Naive thymus-derived CD8-positive, alpha-beta T cell (primary cell): ENCODE results near the gene MYL11. TPM values are rescaled to one million over a fixed set of nuclear protein-coding genes. Genes with fewer than 3 reads are reported as not detected.
A peak's percentile ranks its signal among the peaks of the same experiment; 100 is the strongest.

ENCODE experiments used
- ATAC-seq, 2 donors: fragments of 150-1000 bp; cut with Tn5 transposase in 1 of 2; sonication (Bioruptor Pico), chemical (Tn5 transposase) in 1 of 2; 1 replicate in 1 of 2; 2 replicates in 1 of 2; pipeline ENCODE4 v1.10.0; 2021; ENCODE audit warnings: mild to moderate bottlenecking in 2 of 2, moderate library complexity in 2 of 2
- POLR2A ChIA-PET: fragments of 350-600 bp; sonication (Branson Sonifier 250); formaldehyde crosslinking; loops from one replicate; lab custom pipeline; 2021; ENCODE audit warnings: antibody characterized with exemption; lab: Charles Lee
- DNase-seq, 10 donors: peaks; one replicate each; pipeline versions ENCODE4 v3.0.0 to v3.0.0-alpha.2; 2020 to 2022
- H3K27ac Mint-ChIP-seq, 10 donors: one replicate each; pipeline ENCODE4 v1.8.0; 2020 to 2022; ENCODE audit warnings: mild to moderate bottlenecking in 10 of 10, mixed read lengths in 10 of 10, moderate library complexity in 4 of 10, inconsistent platforms in 1 of 10
- H3K27me3 Mint-ChIP-seq, 5 donors: one replicate each; pipeline ENCODE4 v1.8.0; 2021 to 2022; ENCODE audit warnings: mixed read lengths in 5 of 5
- H3K36me3 Mint-ChIP-seq, 3 donors: one replicate each; pipeline ENCODE4 v1.8.0; 2020 to 2022; ENCODE audit warnings: mixed read lengths in 3 of 3, mild to moderate bottlenecking in 2 of 3, inconsistent platforms in 1 of 3
- H3K4me1 Mint-ChIP-seq, 4 donors: one replicate each; pipeline ENCODE4 v1.8.0; 2021 to 2022; ENCODE audit warnings: mixed read lengths in 4 of 4
- H3K4me3 Mint-ChIP-seq, 10 donors: one replicate each; pipeline ENCODE4 v1.8.0; 2020 to 2022; ENCODE audit warnings: mild to moderate bottlenecking in 10 of 10, mixed read lengths in 10 of 10, moderate library complexity in 6 of 10, inconsistent platforms in 1 of 10
- H3K9me3 Mint-ChIP-seq, 9 donors: one replicate each; pipeline ENCODE4 v1.8.0; 2020 to 2022; ENCODE audit warnings: mixed read lengths in 9 of 9, mild to moderate bottlenecking in 3 of 9, inconsistent platforms in 1 of 9, moderate library complexity in 1 of 9
- polyA plus RNA-seq, 3 donors: library from polyadenylated mRNA; unstranded; fragments of 300-500 nt; fragmentation: Illumina TruSeq; gene quantifications; one replicate each; pipeline ENCODE4 v1.2.3, GENCODE V29; 2021
- total RNA-seq, 8 experiments: library from RNA in 2 of 8; stranded (reverse) in 2 of 8; gene quantifications; one replicate each; pipeline ENCODE4 v1.2.3 and lab custom pipeline; 2021 to 2026

MYL11 gene
- total and polyA plus RNA-seq, 5 experiments from 2014 or later: 1.1 to 4.2 (median 1.9) TPM; not detected in 2

DNA sequence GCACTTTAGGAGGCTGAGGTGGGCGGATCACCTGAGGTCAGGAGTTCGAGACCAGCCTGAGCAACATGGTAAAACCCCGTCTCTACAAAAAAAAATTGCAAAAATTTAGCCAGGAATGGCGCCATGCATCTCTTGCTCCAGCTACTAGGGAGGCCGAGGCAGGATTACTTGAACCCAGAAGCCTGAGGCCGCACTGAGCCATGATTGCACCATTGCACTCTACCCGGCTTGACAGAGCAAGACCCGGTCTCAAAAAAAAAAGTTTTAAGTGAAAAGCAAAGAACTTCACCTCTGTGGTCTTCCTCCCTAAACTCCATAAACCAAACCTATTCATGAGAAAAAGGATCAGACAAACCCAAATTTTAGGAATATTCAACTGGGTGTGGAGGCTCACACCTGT is 26.5 kb upstream of the MYL11 start:
- ATAC-seq (no peak), DNase-seq (no peak)
- Mint-ChIP-seq H3K27me3 (no peaks in the 10 kb centered on the region), H3K4me1 (peaks cover 4 to 31% (median 12%) of the 10 kb centered on the region in 4 donors), H3K4me3 (no peak overlapping the region), H3K36me3 (peaks cover 0 to 38% (median 0%) of the 10 kb centered on the region in 3 donors), H3K27ac (peak overlapping the region in 4 of 10 donors; percentile 32 to 58 (median 50)), H3K9me3 (no peaks in the 10 kb centered on the region)
- POLR2A ChIA-PET: no interaction called here

DNA sequence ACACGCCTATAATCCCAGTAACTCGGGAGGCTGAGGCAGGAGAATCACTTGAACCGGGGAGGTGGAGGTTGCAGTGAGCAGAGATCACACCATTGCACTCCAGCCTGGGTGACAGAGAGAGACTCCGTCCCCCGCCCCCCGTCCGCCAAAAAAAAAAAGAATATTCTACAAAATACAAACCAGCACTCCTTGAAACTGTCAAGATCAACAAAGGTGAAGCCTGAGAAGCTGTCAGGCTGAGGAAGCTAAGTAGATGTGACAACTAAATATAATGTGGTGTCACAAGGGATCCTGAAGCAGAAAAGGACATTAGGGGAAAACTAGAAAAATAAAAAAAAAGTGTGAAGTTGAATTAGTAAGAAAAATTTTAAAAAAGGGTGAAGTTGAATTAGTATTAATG is 25.7 kb upstream of the MYL11 start:
- Mint-ChIP-seq H3K27me3 (no peaks in the 10 kb centered on the region), H3K9me3 (no peaks in the 10 kb centered on the region), H3K27ac (peak overlapping the region in 7 of 10 donors; percentile 3 to 80 (median 67)), H3K4me1 (peaks cover 4 to 37% (median 19%) of the 10 kb centered on the region in 4 donors), H3K36me3 (peaks cover 0 to 46% (median 0%) of the 10 kb centered on the region in 3 donors), H3K4me3 (no peak overlapping the region)
- DNase-seq (no peak), ATAC-seq (no peak)
- POLR2A ChIA-PET: interaction anchor here (1.0 kb wide), 1 partner anchor 32 kb away, joined by 3 read pairs; no protein-coding TSS in a partner anchor

DNA sequence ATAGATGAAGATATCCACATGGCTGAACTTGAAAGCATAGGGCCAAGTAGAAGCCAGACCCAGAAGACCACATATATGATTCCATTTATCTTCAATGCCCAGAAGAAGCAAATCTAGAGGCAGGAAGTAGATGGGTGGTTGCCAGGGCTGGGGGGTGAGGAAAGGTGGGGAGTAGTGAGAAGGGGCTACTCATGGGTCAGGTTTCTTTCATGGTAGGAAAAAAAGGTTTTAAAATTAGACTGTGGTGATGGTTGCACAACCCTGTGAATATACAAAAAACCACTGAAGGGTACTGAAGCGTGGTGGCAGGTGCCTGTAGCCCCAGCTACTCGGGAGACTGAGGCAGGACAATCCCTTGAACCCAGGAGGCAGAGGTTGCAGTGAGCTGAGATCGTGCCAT is 24.9 kb upstream of the MYL11 start:
- peak overlapping the region in 8 of 10 donors; percentile 43 to 84 (median 70) for H3K27ac Mint-ChIP-seq
- DNase-seq (no peak), ATAC-seq (no peak)
- H3K4me1 Mint-ChIP-seq: peaks cover 7 to 44% (median 27%) of the 10 kb centered on the region in 4 donors
- H3K9me3 Mint-ChIP-seq: no peaks in the 10 kb centered on the region
- no peaks in the 10 kb centered on the region for H3K27me3 Mint-ChIP-seq
- POLR2A ChIA-PET: interaction anchor here (1.0 kb wide), 1 partner anchor 32 kb away, joined by 3 read pairs; no protein-coding TSS in a partner anchor
- H3K36me3 Mint-ChIP-seq: peaks cover 0 to 49% (median 0%) of the 10 kb centered on the region in 3 donors
- H3K4me3 Mint-ChIP-seq: peak overlapping the region in 1 of 10 donors; percentile 42

DNA sequence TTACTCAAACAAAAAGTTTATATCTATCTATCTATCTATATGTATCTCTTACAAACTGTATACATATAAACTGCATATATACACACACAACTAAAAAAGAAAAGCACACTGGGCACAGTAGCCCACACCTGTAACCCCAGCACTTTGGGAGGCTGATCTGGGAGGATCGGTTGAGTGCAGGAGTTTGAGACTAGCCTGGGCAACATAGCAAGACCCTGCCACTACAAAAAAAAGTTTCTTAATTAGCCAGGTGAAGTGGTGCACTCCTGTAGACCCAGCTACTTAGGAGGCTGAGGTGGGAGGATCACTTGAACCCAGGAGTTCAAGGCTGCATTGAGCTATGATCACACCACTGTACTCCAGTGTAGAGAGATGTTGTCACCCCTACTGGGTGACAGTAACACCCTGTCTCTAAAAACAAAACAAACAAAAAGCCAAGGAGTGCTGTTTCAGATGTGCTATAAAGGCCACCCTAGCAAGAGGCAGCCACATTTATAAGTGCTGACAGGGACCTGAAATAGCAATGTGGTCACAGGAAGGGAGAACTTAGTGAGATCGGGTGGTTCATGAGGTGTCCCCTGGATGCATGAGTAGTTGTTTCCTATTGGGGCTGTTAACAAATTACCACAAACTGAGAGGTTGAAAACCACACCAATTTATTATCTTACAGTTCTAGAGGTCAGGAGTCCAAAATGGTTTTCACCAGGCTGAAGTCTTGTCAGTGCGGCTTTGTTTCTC is 24.3 kb upstream of the MYL11 start:
- POLR2A ChIA-PET: no interaction called here
- no peak for DNase-seq
- Mint-ChIP-seq H3K27ac (peak overlapping the region in 8 of 10 donors; percentile 34 to 80 (median 56)), H3K4me1 (peaks cover 10 to 48% (median 31%) of the 10 kb centered on the region in 4 donors), H3K9me3 (no peaks in the 10 kb centered on the region), H3K36me3 (peaks cover 0 to 49% (median 0%) of the 10 kb centered on the region in 3 donors), H3K4me3 (peak overlapping the region in 2 of 10 donors; percentile 48 to 71), H3K27me3 (no peaks in the 10 kb centered on the region)
- no peak for ATAC-seq

DNA sequence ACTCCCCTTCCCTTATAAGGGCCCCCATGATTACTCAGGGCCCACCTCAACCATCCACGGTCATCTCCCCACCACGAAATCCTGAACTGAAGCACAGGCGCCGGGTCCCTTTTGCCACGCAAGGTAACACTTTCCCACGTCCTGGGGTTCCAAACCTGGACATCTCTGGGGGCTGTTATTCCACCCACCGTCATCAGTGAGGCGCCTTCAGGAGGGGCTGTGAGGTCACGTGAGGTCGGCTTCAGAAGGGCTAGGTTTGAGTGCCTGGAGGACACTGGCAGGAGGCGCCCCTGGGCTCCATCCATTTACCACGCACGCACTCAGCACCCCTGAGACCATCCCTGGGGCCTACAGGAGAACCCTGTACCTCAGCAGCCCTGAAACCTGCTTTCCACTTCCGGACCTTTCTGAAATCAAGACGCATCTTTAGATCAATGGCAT is 23.6 kb upstream of the MYL11 start:
- Mint-ChIP-seq H3K4me1 (peaks cover 12 to 50% (median 38%) of the 10 kb centered on the region in 4 donors), H3K27ac (peak overlapping the region in 6 of 10 donors; percentile 28 to 89 (median 57)), H3K36me3 (peaks cover 0 to 49% (median 0%) of the 10 kb centered on the region in 3 donors), H3K27me3 (no peaks in the 10 kb centered on the region), H3K4me3 (no peak overlapping the region), H3K9me3 (no peaks in the 10 kb centered on the region)
- no peak for ATAC-seq
- no peak for DNase-seq
- POLR2A ChIA-PET: no interaction called here

DNA sequence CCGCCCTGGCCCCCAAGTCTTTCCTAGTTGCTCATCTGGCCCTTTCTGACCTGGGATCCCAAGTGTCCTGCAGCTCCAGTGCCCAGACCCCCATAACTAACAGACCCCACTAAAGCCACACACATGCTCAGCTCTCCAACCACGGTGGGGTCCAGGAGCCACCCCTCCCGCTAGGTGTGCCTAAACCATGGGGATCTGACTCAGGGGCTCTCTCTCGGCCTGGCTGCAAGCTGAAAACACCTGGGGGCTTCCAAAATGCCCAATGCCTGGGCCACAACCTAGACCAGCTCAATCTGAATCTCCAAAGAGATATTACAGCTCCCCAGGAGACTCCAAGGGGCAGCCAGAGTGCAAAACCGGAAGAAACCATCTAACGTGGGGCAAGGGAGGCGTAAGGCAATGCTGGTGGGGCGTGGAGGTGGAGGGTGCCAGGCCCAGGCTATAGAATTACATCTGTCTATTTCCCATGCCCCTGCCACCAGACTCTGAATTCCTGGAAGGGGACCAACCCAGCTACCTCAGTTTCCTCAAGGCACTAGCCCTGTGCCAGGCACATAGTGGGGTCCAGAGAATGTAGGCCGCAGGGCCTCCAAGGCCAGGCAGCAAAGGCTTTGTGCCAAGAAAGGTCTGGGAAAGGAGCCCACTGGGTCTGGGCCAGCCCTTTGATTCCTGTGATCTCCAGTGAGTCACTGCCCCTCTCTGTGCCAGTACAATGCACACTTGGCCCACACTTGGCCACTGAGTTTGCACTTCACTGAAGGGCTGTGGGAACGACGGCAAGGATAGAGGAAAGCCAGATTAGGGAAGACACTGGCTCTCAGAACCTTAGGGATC is 22.8 kb upstream of the MYL11 start:
- Mint-ChIP-seq H3K4me1 (peaks cover 16 to 54% (median 43%) of the 10 kb centered on the region in 4 donors), H3K27ac (peak overlapping the region in 8 of 10 donors; percentile 17 to 89 (median 36)), H3K36me3 (peaks cover 0 to 49% (median 0%) of the 10 kb centered on the region in 3 donors), H3K27me3 (no peaks in the 10 kb centered on the region), H3K9me3 (no peaks in the 10 kb centered on the region), H3K4me3 (peak overlapping the region in 3 of 10 donors; percentile 7 to 52 (median 36))
- DNase-seq (no peak), ATAC-seq (no peak)
- POLR2A ChIA-PET: no interaction called here

DNA sequence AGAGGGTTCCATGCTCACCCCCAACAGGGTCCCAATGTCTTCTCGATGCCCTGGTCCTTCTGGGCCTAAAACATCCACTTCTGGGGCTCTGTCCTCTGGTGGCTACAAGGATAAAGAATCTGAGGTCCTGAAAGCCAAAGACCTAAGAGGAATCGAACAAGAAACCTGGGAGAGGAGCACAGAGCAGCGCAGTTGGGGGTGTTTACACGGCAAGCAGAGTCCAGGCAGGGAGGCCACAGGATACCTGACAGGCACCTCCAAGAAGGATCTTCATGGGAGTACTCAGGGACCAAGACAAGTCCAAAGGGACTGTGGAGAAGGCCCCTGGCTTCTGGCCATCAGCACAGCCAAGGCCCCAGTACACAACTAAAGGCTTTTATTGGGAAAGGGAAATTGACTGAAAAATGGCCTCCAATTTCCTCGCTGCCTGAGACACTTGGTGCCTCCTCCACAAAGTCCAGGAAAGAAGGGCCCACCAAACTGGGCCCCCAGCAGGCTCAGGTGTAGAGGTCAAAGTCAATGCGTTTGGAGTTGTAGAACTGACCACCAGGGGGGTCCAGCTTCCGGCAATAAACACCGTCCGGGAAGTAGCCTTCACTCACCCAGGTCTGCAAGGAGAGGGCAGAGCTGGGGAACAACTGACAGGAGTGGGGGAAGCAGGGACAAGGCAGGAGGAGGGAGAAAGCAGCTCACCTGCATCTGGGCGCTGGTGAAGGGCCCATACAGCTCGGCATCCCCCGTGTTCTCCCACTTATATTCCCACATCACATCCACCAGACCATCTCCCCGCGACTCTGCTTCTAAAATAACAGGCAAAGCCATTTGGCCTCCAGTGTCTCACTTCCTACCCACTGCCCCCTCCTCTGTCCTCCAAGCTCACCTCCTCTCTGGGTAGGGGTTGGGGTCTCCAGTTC is 21.9 kb upstream of the MYL11 start:
- ATAC-seq (no peak), DNase-seq (no peak)
- Mint-ChIP-seq H3K27me3 (no peaks in the 10 kb centered on the region), H3K4me3 (peak overlapping the region; percentile 7 to 93 (median 39)), H3K9me3 (no peaks in the 10 kb centered on the region), H3K36me3 (peaks cover 0 to 56% (median 0%) of the 10 kb centered on the region in 3 donors), H3K4me1 (peaks cover 20 to 54% (median 44%) of the 10 kb centered on the region in 4 donors), H3K27ac (peak overlapping the region in 7 of 10 donors; percentile 14 to 72 (median 30))
- POLR2A ChIA-PET: interaction anchor here (0.6 to 4.7 kb wide), 6 partner anchors 17 to 259 kb away, joined by 4 to 48 read pairs (median 11); partner anchors contain the start of gene TBC1D10B

DNA sequence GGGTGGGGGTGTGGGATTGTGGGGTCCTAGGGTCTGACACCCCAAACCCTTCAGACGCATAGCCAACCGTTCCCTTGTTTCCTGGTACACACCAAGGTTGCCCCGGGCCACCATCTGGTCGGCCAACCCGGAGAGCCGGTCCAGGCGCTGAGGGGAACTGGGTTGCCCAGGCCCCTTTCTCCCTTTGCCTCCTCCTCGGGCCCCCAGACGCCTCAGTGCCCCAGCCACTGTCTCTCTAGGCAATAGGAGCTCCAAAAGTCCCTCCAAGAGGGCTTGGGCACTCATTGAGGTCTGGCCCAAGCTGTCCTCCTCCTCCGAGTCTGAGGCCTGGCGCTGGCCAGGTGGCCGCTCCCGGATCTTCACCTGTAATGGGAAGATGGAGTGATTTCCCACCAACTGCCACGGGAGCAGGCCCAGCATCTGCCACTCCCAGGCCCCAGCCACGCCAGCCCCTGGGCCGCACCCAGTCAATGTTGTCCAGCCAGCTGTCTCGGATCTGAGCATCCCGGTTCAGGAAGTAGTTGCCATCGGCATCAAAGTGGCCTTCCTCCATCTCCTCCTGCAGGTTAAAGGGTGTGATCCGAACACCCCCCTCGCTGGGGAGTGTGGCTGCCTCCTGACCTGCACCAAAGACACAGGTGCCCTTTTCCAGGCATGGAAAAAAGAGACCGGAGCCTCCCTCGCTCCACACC is 21.0 kb upstream of the MYL11 start:
- Mint-ChIP-seq H3K9me3 (no peaks in the 10 kb centered on the region), H3K4me1 (peaks cover 20 to 54% (median 44%) of the 10 kb centered on the region in 4 donors), H3K27me3 (no peaks in the 10 kb centered on the region), H3K27ac (peak overlapping the region in 6 of 10 donors; percentile 14 to 99 (median 98)), H3K36me3 (peaks cover 0 to 56% (median 0%) of the 10 kb centered on the region in 3 donors), H3K4me3 (peak overlapping the region; percentile 41 to 99 (median 94))
- POLR2A ChIA-PET: interaction anchor here (0.5 to 4.7 kb wide), 13 partner anchors 10 to 258 kb away, joined by 3 to 48 read pairs (median 7); partner anchors contain the start of genes SEPTIN1, TBC1D10B and ZNF48
- no peak for DNase-seq
- ATAC-seq: no peak

DNA sequence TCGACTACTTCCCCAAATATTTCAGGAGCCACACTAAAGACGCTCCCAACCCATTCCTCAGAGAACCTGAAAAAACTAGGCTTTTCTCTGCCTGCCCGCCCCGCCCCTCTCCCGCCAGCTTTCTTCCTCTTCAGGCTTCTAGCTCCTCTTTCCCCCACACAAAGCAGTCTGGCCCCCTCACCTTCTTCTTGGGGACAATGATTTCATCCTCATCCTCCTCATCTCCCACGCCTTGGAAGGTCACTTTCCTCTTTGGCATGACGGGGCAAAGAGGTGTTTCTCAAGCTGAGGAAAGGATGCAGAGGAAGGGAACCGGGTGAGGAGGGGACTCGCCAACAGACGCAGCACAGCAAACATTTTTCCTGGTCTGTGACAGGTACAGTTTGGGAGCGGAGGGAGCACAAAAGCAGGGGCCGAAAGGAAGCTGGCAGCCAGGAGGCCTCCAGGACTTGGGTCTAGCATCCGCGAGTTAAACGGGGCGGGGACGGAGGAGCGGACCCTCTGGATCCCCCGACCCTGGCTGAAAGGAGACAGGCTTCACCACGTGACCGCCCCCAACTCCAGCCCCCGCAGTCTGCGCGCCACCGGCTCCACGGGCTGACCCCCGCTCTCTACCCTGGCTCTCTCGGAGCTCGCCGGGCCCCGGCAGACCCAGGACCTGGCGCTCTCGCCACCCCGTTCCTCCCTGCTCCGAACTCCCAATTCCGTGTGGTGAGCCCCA is 20.0 kb upstream of the MYL11 start:
- Mint-ChIP-seq H3K9me3 (no peaks in the 10 kb centered on the region), H3K36me3 (peaks cover 0 to 56% (median 0%) of the 10 kb centered on the region in 3 donors), H3K4me1 (peaks cover 20 to 47% (median 42%) of the 10 kb centered on the region in 4 donors), H3K4me3 (peak overlapping the region; percentile 89 to 99 (median 95)), H3K27ac (peak overlapping the region; percentile 95 to 99 (median 98)), H3K27me3 (no peaks in the 10 kb centered on the region)
- no peak for DNase-seq
- peak; percentile 46 to 56 for ATAC-seq
- POLR2A ChIA-PET: interaction anchor here (0.6 to 4.7 kb wide), 16 partner anchors 10 to 909 kb away, joined by 3 to 48 read pairs (median 4); partner anchors contain the start of genes CORO1A, SEPTIN1, TBC1D10B and ZNF48

DNA sequence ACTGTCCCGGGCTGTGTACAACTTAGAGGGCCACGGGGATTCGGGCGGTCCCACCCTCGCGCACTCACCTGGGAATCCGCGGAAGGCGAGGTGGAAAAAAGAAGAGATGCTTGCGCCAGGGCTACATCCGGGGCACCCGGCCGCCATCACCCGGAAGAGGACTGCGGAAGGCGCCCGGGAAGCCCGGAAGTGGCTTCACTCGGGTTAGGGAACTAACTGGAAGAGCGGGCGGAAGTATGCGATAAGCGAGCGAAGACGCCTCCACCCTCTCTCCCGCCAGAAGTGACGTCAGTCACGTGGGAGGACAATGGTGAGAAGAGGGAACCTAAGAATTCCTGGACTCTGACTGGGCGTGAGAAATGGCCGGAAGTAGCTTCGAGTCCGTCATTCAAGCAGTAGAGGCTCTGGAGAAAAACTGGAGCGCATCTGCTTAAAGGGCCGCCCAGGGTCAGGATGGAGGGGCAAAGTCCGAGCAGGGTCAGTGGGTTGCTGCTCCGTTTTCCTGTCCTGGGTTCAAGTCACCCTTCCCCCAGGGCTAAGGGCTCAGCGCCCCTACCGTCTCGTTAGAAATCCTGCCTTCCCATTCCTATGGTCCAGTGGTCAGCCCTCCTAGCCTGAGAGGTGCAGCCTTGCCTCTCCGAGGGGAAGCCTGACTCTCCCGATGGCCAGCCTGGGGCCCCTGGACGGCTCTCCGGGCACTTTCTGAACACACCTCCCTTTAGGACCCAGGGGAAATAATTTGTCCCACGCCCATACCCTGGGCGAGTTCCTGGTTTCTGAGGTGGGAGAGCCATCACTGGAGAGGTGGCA is 19.3 kb upstream of the MYL11 start, which contains the start of gene CD2BP2:
CD2BP2 (minus strand) TSS at position 165 of the 810 bp plus-strand sequence. CDS start 627 bp downstream, outside the sequence.
- POLR2A ChIA-PET: interaction anchor here (0.6 to 4.7 kb wide), 15 partner anchors 9 to 909 kb away, joined by 3 to 48 read pairs (median 4); partner anchors contain the start of genes CORO1A, SEPTIN1, TBC1D10B and ZNF48
- peaks cover 22 to 47% (median 37%) of the 10 kb centered on the region in 4 donors for H3K4me1 Mint-ChIP-seq

More for the DNA sequence above, 19.3 kb upstream of the MYL11 start, which contains the start of gene CD2BP2:
- peak; percentile 92 to 94 for ATAC-seq
- no peaks in the 10 kb centered on the region for H3K9me3 Mint-ChIP-seq
- peaks cover 0 to 52% (median 0%) of the 10 kb centered on the region in 3 donors for H3K36me3 Mint-ChIP-seq
- peak within 1 kb of the TSS; percentile 95 to 99 (median 98) for H3K27ac Mint-ChIP-seq
- H3K27me3 Mint-ChIP-seq: no peaks in the 10 kb centered on the region
- peak within 1 kb of the TSS; percentile 89 to 99 (median 95) for H3K4me3 Mint-ChIP-seq
- DNase-seq: peak; percentile 79 to 93 (median 84)
